SK-N-SH (cell line): ENCODE measurements around the gene C3orf52.

Experiments
- EP300 ChIP-seq, 2 experiments: IDR thresholded peaks; 2 replicates each; pipeline versions ENCODE4 v1.4.0 to v1.6.1; 2012; ENCODE audit warnings: borderline replicate concordance in 1 of 2, low read depth in 1 of 2, low read length in 1 of 2
- GATA2 ChIP-seq: sonication (generic); formaldehyde crosslinking; IDR thresholded peaks from 2 replicates; pipeline ENCODE4 v1.5.0; 2020; ENCODE audit warnings: mild to moderate bottlenecking, missing genetic modification reagents
- REST ChIP-seq: IDR thresholded peaks from 2 replicates; pipeline ENCODE4 v1.6.1; 2012; ENCODE audit warnings: mild to moderate bottlenecking, low read depth, low read length, moderate library complexity
- TAF1 ChIP-seq: IDR thresholded peaks from 2 replicates; pipeline ENCODE4 v1.6.1; 2012; ENCODE audit warnings: low read depth, mild to moderate bottlenecking, low read length, moderate library complexity, borderline replicate concordance
- ZBTB33 ChIP-seq: IDR thresholded peaks from 2 replicates; pipeline ENCODE4 v1.4.0; 2012; ENCODE audit warnings: low read depth, borderline replicate concordance

GRCh38 chr3:112041321-112041720, 44.9 kb upstream of the C3orf52 start:
- TF ChIP-seq REST (no peak), EP300 (IDR thresholded peaks at IDR 0.05; ENCODE audit: borderline replicate concordance in 1 of 2, low read depth in 1 of 2, low read length in 1 of 2) (no peak), GATA2 (CRISPR knock-in tag) (no peak), ZBTB33 (no peak), TAF1 (no peak)
